Urothelium cell line (cell line): ENCODE measurements around the gene STEEP1.

Experiments used
- DNase-seq: peaks from one replicate; pipeline ENCODE4 v3.0.0; 2011; ENCODE audit warnings: low spot score, mixed read lengths
- FAIRE-seq: peaks from 2 replicates; lab custom pipeline; 2011; peaks lifted over from hg19 to GRCh38; lab: Jason Lieb, UNC

Gene STEEP1

DNA sequence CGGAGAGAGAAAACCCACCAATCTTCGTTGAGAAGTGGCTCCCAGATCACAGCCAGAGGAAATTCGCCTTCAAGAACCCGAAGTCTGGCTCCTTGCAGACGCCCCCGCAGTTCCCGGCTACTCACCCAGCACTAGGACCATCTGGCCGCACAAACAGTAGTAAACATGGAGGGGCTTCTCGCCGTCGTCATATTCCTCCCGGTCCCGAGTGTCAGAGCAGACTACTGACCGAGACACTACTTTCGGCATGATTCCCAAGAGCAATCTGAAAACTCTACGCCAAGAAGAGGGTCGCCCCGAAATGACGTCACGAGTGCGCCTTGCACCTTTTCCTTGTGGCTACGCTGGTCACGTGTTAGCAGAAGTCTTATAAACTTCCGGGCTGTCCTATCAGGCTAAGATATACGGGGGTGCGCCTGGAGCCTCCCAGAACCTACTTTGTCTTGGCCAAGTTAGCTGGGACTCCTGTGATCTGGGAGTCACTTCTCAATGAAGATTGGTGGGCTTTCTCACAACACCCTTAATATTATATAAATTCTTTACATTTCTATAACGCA is at the start of gene STEEP1:
STEEP1 (minus strand) TSS at position 303 of the 557 bp plus-strand sequence; CDS start at position 249, 54 bp downstream.
- FAIRE-seq: no peak
- peak; percentile 74 for DNase-seq

- DNase-seq (no peak), FAIRE-seq (no peak)
Measured at GRCh38 chrX:119614776-119615175, 49.6 kb upstream of the STEEP1 start.

- DNase-seq: no peak
- FAIRE-seq: no peak
Measured at GRCh38 chrX:119607018-119607389, 41.8 kb upstream of the STEEP1 start.

DNA sequence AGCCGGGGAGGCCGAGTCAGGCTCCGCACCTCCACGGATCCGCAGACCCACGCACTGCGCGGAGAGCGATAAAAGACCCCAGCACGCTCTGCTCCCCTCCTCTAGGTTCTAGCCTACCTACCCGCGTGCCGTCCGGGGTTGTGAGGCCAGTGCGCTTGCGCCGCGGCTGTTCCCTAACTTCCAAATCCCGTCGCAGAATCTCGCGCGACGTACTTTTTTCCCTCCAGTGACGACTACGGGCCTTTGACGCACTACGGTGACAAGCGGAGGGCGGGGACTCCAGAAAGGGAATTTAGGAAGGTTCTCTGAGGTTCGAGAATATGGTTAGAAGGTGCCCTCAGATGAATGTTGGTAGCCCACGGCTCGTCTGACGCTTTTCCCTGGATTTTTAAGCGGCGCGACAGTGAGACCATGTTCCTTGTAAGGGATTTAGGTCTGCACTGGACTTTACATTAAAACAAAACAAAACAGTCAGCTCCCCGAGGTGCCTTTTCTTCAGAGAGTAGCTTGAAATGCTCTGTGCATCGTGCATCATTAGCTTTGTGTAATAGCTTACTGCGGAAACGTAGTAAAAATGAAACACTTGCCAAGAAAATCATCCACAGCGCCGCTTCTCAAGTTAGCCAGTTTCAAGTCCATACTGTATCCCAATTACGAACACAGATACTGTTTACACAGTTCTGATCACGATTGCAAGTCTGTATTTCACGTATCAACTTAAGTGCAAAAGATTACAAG is 41.2 kb upstream of the STEEP1 start, which contains the start of gene NKRF:
NKRF (minus strand) TSS at position 145 of the 738 bp plus-strand sequence.
- no peak for FAIRE-seq
- peak; percentile 71 for DNase-seq

DNA sequence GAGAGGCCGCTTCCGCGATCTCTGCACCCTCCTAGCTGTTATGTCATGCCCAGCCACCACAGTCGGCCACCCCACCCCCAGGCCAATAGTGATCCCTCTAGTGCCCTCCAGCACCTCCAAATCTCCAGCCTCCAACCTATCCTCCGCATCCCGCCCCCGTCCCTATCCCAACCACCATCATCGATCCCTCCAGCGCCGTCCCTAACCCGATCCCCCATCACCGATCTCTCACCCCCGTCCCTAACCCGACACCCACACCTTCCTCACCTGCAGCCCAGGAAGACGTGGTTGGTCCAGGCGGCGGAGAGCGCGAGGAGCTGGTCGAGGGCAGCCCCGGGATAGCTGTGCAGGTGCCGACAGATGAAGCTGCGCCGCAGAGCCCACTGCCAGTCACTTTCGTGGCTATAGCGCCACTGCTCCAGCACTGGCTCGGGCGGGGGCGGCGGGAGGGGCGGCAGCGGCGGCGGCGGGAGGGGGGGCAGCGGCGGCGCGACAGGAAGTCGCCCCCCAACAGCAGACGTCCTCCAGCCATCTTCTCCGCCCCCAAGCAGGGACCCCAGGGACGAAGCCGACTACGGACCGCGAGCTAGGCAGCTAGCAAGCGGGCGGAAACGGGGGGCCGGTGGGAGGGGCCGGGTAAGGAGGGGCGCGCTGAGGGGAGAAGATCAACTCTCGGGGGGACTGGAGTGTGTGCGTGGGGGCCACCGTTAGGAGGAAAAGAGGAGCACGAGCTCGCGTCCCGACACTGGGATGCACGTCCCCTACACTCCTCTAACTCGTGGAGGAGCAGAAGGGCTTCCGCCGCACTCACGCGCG is 40.5 kb upstream of the STEEP1 start:
- FAIRE-seq (no peak), DNase-seq (peak; percentile 10)

GRCh38 chrX:119604766-119605463 is 39.7 kb upstream of the STEEP1 start:
- FAIRE-seq (no peak), DNase-seq (no peak)

GRCh38 chrX:119602701-119603255 is 37.6 kb upstream of the STEEP1 start:
- FAIRE-seq (no peak), DNase-seq (no peak)

DNA sequence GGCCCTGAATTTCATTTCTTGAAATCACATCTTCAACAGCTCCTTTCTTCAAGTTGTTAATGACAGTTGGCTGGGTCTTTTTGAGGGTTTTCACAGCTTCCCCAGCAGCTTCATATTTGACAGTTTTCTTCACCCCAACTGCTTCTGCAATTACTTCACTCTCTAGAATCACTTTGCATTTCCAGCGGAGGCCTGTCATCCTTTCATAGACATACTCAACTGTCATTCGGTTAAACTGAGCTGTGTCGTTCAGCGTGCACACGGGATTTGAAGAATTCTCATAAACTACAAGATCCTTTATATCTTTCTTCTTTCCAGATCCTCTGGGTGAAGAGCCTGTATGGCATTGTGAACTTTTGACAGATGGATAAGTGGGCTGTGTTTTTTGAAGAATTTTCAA is 24.6 kb upstream of the STEEP1 start:
- DNase-seq: no peak
- FAIRE-seq: no peak

DNA sequence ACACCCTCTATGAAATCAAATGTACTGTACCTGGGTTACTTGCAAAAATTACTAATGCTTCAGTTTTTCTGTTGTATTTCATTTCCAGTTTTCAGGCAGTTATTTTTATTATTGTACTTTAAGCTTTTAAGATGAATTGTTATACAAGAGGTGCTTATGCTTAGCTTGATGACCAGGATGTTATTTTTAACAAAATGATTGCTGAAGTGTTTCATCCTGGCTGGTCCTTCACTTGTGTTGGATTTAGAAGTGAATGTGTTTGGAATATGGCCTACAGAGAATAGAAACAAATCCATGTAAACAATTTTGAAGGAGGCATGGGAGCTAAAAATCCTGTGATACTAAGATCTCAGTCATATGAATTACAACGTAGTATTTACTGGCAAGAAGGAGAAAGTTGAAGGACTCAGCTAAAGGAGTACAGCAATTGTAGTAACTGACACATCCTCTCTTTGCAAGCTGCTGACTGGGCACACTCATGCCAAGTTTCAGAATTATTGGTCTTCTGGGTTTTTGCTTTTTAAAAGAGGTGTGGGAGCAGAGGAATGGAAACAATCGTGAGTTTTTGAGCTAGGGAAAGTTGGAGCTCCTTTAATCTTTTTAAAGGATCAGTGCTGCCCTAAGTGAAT is 18.3 kb upstream of the STEEP1 start:
- DNase-seq (no peak), FAIRE-seq (no peak)

GRCh38 chrX:119579414-119579813 is 14.2 kb upstream of the STEEP1 start:
- DNase-seq: no peak
- FAIRE-seq: no peak

DNA sequence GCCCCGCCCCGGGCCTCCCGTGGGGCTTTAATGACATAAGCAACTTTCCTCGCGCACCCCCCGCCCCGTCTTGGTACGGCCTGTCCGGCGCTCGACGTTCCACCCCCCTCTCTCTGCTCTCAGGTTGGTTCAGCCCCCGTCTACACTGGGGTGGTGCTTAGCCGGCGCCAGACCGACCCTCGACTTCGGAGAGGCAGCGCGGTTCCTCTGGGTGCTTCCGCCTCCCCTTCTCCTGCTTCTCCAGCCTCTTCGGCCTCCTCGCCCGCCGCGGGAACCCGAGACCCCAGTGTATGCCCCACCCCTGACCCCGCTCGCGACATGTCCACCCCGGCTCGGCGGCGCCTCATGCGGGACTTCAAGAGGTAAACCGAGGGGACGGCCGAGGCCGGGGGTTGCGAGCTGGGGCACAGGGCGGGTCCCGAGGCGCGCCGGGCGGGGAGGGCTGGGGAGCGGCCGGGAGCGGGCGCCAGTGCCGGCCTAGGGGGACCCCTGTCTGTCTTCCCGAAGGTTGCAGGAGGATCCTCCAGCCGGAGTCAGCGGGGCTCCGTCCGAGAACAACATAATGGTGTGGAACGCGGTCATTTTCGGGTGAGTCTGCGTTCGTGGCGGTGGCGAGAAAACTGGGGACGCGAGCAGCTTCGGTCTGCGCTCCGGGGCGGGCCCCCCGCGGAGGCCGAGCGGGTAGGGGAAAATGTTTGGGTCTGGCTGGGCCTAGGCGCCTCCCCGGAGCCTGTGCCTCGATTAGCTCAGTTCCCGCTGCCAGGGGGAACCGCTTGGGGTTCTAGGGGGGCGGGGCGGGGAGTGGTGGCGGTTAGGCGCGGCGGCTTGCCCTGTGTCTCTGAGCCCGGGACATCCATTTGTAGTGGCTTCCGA is 9.4 kb upstream of the STEEP1 start, which contains the start of gene UBE2A:
UBE2A (plus strand) TSS at position 170 of the 873 bp plus-strand sequence; CDS start at position 319, 149 bp downstream.
- DNase-seq (peak; percentile 79), FAIRE-seq (no peak)

DNA sequence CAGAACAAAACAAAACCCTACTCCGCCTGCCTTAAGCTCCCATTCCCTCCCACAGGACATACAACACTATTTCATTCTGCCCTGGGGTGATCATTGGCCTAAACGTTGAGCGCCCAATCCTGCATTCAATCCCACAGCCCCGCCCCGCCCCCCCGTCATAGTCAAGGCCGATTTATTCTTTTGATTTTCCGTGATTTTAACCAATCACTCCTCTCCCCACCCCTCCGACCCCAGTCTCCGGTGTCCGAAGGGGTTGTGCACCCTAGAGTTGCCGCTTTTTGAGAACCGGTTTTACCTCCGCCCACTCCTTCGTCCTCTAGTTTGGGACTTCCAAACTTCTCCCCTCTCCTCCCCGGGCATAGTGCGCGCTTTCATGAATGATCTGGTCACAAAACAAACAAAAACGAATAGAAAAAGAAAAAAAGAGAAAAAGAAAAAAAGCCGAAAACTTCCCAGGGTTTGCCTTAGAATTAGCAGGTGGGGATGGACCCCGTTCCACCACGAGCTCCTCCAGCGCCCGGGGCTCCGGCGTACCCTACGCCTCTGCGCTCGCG is 8.7 kb upstream of the STEEP1 start:
- FAIRE-seq (no peak), DNase-seq (peak; percentile 6)

DNA sequence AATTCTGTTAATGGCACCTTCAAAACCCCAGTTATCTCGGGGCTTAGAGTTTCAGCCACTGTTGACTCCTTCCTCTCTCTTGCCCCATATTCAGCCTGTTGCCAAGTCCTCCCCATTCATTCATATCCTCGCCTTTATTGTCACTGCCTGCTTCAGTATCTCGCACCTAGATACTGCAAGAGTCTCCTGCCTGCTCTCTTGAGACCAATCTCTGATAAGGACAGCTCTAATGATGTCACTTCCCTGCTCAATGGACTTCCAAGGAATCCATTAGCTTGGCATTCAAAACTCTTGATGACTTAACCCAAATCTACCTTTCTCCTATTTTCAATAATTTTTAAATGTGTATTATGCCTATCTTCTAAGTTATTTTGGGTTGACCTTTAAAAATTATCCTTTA is 8.0 kb upstream of the STEEP1 start:
- FAIRE-seq (no peak), DNase-seq (no peak)

DNA sequence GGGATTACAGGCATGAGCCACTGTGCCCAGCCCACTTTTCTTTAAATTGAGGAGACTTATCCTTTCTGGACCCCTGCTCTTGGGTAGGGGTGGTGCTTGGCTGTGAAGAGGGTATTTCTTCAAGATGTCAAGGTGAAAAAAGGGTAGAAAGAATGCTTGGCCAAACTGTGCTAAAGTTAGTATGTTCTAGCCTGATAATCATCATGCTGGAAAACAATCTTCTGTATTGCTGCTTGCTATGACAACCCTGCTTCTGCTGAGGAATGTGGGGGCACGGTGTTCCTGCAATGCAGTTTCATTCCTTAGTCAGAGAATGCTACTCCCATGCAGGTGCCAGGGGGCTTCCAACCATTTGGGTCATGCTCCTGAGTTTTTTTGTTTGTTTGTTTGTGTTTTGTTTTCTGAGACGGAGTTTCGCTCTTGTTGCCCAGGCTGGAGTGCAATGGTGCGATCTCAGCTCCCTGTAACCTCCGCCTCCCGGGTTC is 5.2 kb upstream of the STEEP1 start:
- DNase-seq (no peak), FAIRE-seq (no peak)

DNA sequence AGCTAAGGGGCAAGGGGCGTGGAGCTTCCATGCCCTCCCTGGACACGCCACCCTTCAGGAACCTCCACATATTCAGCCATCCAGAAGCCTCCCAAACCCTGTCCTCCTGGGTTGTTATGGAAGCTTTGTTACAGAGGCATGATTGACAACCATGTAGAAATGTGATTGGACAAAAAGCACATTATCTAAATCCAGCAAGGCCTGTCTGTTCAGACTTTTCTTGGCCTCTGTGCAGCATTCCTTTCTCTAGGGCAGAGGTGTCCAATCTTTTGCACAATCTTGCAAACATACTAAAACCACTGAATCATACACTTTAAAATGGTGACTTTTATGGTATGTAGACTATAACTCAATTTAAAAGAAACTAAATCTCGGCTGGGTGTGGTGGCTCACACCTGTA is 12.7 kb downstream of the STEEP1 start:
- no peak for FAIRE-seq
- DNase-seq: no peak

GRCh38 chrX:119549327-119550016 is 15.7 kb downstream of the STEEP1 start:
- FAIRE-seq (no peak), DNase-seq (no peak)

DNA sequence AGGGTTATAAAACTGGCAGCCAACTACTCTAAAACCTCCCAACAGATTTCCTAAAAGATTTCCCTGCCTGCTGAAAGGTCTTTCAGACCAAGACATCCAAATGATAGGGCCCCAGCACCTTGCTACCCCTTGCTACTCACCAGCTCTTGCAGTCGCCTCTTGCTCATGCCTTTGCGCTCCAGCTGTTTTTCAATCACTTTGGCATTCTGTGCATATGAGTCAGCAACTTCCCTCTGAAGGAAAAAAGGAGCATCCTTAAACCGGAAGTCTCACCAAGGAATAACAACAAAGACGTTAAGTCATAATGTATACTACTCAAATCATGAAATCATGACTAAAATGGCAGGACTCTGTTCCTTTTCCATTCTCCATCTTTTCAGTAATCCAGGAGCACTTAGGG is 24.0 kb downstream of the STEEP1 start:
- no peak for FAIRE-seq

GRCh38 chrX:119539872-119540271 is 25.3 kb downstream of the STEEP1 start:
- no peak for FAIRE-seq
- DNase-seq: no peak

More for the DNA sequence above, 24.0 kb downstream of the STEEP1 start:
- DNase-seq: peak; percentile 19
